Naive thymus-derived CD4-positive, alpha-beta T cell (primary cell): ENCODE measurements around the gene NBEA. TPM values are rescaled to one million over a fixed set of nuclear protein-coding genes. Genes with fewer than 3 reads are reported as not detected.

ENCODE experiments used
- ATAC-seq: fragments of 150-1000 bp; cut with Tn5 transposase; 2 replicates; pipeline ENCODE4 v1.10.0; 2021; ENCODE audit warnings: mild to moderate bottlenecking, moderate library complexity
- CTCF ChIA-PET: fragments of 350-600 bp; sonication (Branson Sonifier 250); formaldehyde crosslinking; loops from one replicate; lab custom pipeline; 2021; ENCODE audit warnings: antibody characterized with exemption; lab: Charles Lee
- POLR2A ChIA-PET: fragments of 350-600 bp; sonication (Branson Sonifier 250); formaldehyde crosslinking; loops from one replicate; lab custom pipeline; 2021; ENCODE audit warnings: antibody characterized with exemption, inconsistent platforms; lab: Charles Lee
- DNase-seq, 9 donors: peaks; one replicate each; pipeline versions ENCODE4 v3.0.0 to v3.0.0-alpha.2; 2020 to 2022; ENCODE audit warnings: mixed read lengths in 1 of 9
- H3K27ac ChIP-seq: one replicate; pipeline ENCODE4 v1.7.0; 2013; ENCODE audit warnings: mild to moderate bottlenecking, low read depth, low read length, moderate library complexity
- H3K27me3 ChIP-seq, 2 donors: one replicate each; pipeline ENCODE4 v1.7.0; 2013; ENCODE audit warnings: low read length in 2 of 2, mild to moderate bottlenecking in 2 of 2, moderate library complexity in 2 of 2; ENCODE audit not compliant: control insufficient read depth in 2 of 2, insufficient read depth in 2 of 2
- H3K36me3 ChIP-seq, 3 experiments: 1 replicate in 2 of 3; 2 replicates in 1 of 3; pipeline ENCODE4 v1.7.0; 2013; ENCODE audit warnings: low read length in 3 of 3, mild to moderate bottlenecking in 3 of 3, moderate library complexity in 1 of 3; ENCODE audit not compliant: insufficient read depth in 3 of 3, control insufficient read depth in 2 of 3
- H3K4me1 ChIP-seq, 2 donors: one replicate each; pipeline ENCODE4 v1.7.0; 2013; ENCODE audit warnings: low read length in 2 of 2, mild to moderate bottlenecking in 2 of 2, moderate library complexity in 1 of 2; ENCODE audit not compliant: control insufficient read depth in 2 of 2, insufficient read depth in 2 of 2
- H3K4me3 ChIP-seq: 2 replicates; pipeline ENCODE4 v1.7.0; 2013; ENCODE audit warnings: mild to moderate bottlenecking, low read length
- H3K9me3 ChIP-seq, 3 experiments: 1 replicate in 2 of 3; 2 replicates in 1 of 3; pipeline ENCODE4 v1.7.0; 2013; ENCODE audit warnings: low read length in 3 of 3; ENCODE audit not compliant: control insufficient read depth in 2 of 3
- H3K27ac Mint-ChIP-seq, 9 donors: one replicate each; pipeline ENCODE4 v1.8.0; 2020 to 2022; ENCODE audit warnings: mixed read lengths in 9 of 9, mild to moderate bottlenecking in 8 of 9, moderate library complexity in 5 of 9, inconsistent platforms in 2 of 9
- H3K27me3 Mint-ChIP-seq, 5 donors: one replicate each; pipeline ENCODE4 v1.8.0; 2021 to 2022; ENCODE audit warnings: mixed read lengths in 5 of 5, mild to moderate bottlenecking in 1 of 5
- H3K36me3 Mint-ChIP-seq, 5 donors: one replicate each; pipeline ENCODE4 v1.8.0; 2020 to 2022; ENCODE audit warnings: mixed read lengths in 5 of 5, mild to moderate bottlenecking in 3 of 5, inconsistent platforms in 1 of 5
- H3K4me1 Mint-ChIP-seq, 7 donors: one replicate each; pipeline ENCODE4 v1.8.0; 2020 to 2022; ENCODE audit warnings: mixed read lengths in 7 of 7, mild to moderate bottlenecking in 3 of 7, inconsistent platforms in 1 of 7
- H3K4me3 Mint-ChIP-seq, 10 donors: one replicate each; pipeline ENCODE4 v1.8.0; 2020 to 2022; ENCODE audit warnings: mild to moderate bottlenecking in 10 of 10, mixed read lengths in 10 of 10, moderate library complexity in 6 of 10, inconsistent platforms in 2 of 10
- H3K9me3 Mint-ChIP-seq, 11 donors: one replicate each; pipeline ENCODE4 v1.8.0; 2020 to 2022; ENCODE audit warnings: mixed read lengths in 11 of 11, mild to moderate bottlenecking in 4 of 11, inconsistent platforms in 1 of 11, moderate library complexity in 1 of 11
- intact Hi-C, 2 donors: fragments of 100-400 bp; cut with micrococcal nuclease; formaldehyde crosslinking; loops; one replicate each; pipeline ENCODE4 v1.15.1; 2023
- polyA plus RNA-seq, 2 donors: library from polyadenylated mRNA; unstranded; fragments of 300-500 nt; fragmentation: Illumina TruSeq; gene quantifications; one replicate each; pipeline ENCODE4 v1.2.3, GENCODE V29; 2021
- total RNA-seq, 6 experiments: library from RNA in 5 of 6; stranded (reverse) in 5 of 6; gene quantifications; 1 replicate in 5 of 6; 2 replicates in 1 of 6; pipeline ENCODE4 v1.2.3 and lab custom pipeline; 2021 to 2026

Gene NBEA
- total and polyA plus RNA-seq, 7 experiments from 2014 or later: 0.15 to 6.3 (median 3.2) TPM

DNA sequence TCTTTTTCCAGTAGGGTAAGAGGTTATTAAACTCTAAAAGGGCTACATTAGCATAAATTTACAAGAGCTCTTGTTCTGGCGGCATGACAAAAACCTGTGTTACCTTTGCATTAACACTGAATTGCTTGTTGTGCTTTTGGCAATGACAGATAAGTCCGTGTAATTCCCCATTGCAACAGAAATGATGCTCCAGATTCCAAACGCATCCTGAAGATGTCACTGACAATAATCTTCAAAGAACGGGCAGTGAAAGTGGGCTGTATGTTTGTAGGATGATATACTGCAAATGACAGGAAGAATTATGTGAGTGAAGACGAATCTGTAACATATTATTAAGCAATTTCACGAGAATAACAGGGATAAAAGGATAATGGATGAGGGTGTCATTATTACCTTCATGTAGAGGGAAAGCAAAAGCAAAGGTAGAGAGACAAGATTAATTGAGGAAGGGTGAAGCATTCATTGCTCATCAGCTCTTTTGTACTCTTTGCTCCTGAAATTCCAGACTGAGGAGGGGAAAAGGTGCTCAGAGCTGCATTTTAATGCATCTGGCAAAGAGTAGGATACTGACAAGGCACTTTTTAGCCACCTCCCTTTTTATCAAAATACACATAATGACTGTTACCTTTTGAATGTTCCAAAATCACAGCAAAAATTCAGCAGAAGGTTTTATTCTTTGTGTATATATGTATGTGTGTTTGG lies 572.9 kb downstream of the NBEA start:
- no peak overlapping the region for H3K27ac ChIP-seq
- no peaks in the 10 kb centered on the region for H3K36me3 ChIP-seq
- intact Hi-C loops: no loop called here
- CTCF ChIA-PET: no interaction called here
- H3K36me3 Mint-ChIP-seq: peaks cover 0 to 7% (median 4%) of the 10 kb centered on the region in 5 donors
- no peak overlapping the region for H3K4me3 ChIP-seq
- H3K9me3 Mint-ChIP-seq: peaks cover 0 to 8% (median 0%) of the 10 kb centered on the region in 11 donors
- H3K27ac Mint-ChIP-seq: no peak overlapping the region
- ATAC-seq: no peak
- no peak overlapping the region for H3K4me3 Mint-ChIP-seq
- no peaks in the 10 kb centered on the region for H3K4me1 Mint-ChIP-seq
- no peaks in the 10 kb centered on the region for H3K27me3 ChIP-seq
- no peak for DNase-seq
- no peaks in the 10 kb centered on the region for H3K4me1 ChIP-seq
- POLR2A ChIA-PET: no interaction called here
- peaks cover 0 to 8% (median 0%) of the 10 kb centered on the region in 5 donors for H3K27me3 Mint-ChIP-seq
- no peaks in the 10 kb centered on the region for H3K9me3 ChIP-seq

DNA sequence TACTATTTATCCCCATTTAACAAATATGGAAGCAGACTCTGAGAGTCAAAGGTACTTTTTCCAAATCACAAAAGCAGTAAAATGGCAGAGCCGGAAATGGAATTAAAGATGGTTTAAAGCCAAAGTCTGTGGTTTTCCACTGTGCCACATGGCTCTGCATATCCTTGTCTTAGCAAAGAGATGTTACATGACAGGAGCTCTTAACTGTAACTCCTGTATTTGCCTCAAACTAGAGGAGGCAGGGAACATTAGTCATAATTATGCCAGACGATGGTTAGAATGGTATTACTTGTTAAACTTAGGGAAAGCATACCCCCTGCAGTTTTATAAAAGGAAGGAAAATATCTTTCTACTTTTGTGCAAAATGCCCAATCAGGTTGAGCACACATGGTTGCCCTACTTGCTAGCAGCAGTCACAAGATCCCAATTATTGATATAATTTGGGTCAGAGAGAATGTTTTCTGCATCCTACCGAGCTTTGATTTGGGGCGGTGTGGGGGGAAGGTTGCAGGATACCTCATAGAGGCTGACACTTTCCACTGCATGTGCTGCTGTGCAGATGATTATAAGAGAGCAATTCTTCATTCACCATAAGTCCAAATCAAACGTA lies 576.4 kb downstream of the NBEA start:
- peaks cover 0 to 11% (median 4%) of the 10 kb centered on the region in 5 donors for H3K36me3 Mint-ChIP-seq
- ChIA-PET POLR2A (no interaction called here), CTCF (no interaction called here)
- H3K4me1 Mint-ChIP-seq: no peaks in the 10 kb centered on the region
- no peak overlapping the region for H3K27ac Mint-ChIP-seq
- no peak overlapping the region for H3K27ac ChIP-seq
- H3K9me3 Mint-ChIP-seq: peaks cover 0 to 10% (median 0%) of the 10 kb centered on the region in 11 donors
- no peaks in the 10 kb centered on the region for H3K27me3 ChIP-seq
- no peaks in the 10 kb centered on the region for H3K4me1 ChIP-seq
- H3K36me3 ChIP-seq: no peaks in the 10 kb centered on the region
- no peak for ATAC-seq
- intact Hi-C loops: no loop called here
- no peak for DNase-seq
- H3K9me3 ChIP-seq: no peaks in the 10 kb centered on the region
- no peak overlapping the region for H3K4me3 ChIP-seq
- peaks cover 0 to 8% (median 0%) of the 10 kb centered on the region in 5 donors for H3K27me3 Mint-ChIP-seq
- no peak overlapping the region for H3K4me3 Mint-ChIP-seq

DNA sequence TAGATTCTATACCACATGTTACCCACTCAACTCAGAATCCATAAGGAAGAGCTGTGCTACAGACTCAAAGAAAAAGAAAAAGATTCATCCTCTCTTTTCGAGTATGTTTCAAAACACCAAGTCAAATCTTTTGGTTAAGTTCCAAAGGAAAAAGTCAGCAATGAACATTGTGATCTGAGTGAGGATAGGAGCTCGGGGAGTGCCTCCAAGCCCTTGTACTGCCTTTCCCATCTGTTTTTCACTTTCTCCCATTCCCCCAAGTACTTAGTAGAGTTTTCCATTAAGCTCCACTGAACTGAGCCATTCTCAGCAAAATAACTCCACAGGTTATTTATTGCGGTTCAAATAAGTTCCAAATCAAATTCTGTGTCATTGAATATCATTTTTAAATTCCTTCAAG lies 582.1 kb downstream of the NBEA start:
- Mint-ChIP-seq H3K27ac (no peak overlapping the region), H3K9me3 (peaks cover 0 to 7% (median 0%) of the 10 kb centered on the region in 11 donors), H3K27me3 (no peaks in the 10 kb centered on the region), H3K4me1 (no peaks in the 10 kb centered on the region), H3K36me3 (peaks cover 0 to 5% (median 0%) of the 10 kb centered on the region in 5 donors), H3K4me3 (no peak overlapping the region)
- Histone ChIP-seq H3K4me3 (no peak overlapping the region), H3K36me3 (no peaks in the 10 kb centered on the region), H3K27me3 (no peaks in the 10 kb centered on the region), H3K27ac (no peak overlapping the region), H3K9me3 (no peaks in the 10 kb centered on the region), H3K4me1 (no peaks in the 10 kb centered on the region)
- intact Hi-C loops: no loop called here
- ATAC-seq (no peak), DNase-seq (no peak)
- ChIA-PET CTCF (no interaction called here), POLR2A (no interaction called here)

DNA sequence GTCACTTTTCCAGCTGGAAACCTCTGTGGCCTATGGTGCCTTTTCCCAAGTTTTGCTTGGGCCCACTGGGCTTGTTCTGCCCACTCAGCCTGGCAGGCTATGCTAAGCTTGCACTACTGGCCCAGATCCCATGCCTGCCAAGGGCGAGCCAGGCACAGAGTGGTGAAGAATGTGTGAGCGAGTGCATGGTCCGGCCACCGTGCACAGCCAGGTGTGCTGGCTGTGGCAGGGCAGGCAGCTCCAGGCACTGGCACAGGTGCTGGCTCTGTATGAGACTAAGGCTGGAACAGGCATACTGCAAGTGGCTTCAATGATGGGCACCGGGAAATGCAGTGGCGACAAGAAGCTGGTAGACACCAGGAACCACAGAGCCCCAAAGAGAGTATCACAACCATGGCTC lies 584.5 kb downstream of the NBEA start:
- Mint-ChIP-seq H3K27ac (no peak overlapping the region), H3K4me1 (peaks cover 0 to 2% (median 0%) of the 10 kb centered on the region in 7 donors), H3K27me3 (no peaks in the 10 kb centered on the region), H3K36me3 (no peaks in the 10 kb centered on the region), H3K4me3 (no peak overlapping the region), H3K9me3 (peaks cover 0 to 5% (median 0%) of the 10 kb centered on the region in 11 donors)
- H3K4me3 ChIP-seq: no peak overlapping the region
- H3K9me3 ChIP-seq: no peaks in the 10 kb centered on the region
- H3K27ac ChIP-seq: no peak overlapping the region
- intact Hi-C loops: no loop called here
- CTCF ChIA-PET: no interaction called here
- no peaks in the 10 kb centered on the region for H3K4me1 ChIP-seq
- no peaks in the 10 kb centered on the region for H3K36me3 ChIP-seq
- no peak for DNase-seq
- no peak for ATAC-seq
- no peaks in the 10 kb centered on the region for H3K27me3 ChIP-seq
- POLR2A ChIA-PET: no interaction called here

DNA sequence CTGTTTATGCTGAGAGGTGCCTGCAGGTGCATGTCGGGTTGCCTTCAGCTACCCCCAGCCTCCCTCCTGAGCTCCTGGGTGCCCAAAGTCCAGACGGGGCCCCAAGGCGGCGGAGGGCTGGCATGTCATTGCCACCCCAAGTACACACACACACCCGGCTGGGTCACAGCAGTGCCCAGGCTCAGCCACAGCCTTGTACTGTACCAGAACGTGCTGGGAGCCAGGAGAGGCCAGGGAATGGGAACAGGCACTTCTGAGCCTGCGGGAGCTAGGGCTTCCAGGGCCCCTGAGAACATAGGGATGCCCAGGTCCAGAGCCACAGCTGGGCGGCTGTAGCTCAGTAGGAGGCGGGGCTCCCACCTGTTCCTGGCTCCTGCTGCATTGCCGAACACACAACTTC lies 585.4 kb downstream of the NBEA start:
- no peak for ATAC-seq
- no peak for DNase-seq
- H3K4me3 ChIP-seq: no peak overlapping the region
- Mint-ChIP-seq H3K4me3 (no peak overlapping the region), H3K9me3 (peaks cover 0 to 2% (median 0%) of the 10 kb centered on the region in 11 donors), H3K27me3 (no peaks in the 10 kb centered on the region), H3K36me3 (no peaks in the 10 kb centered on the region), H3K27ac (no peak overlapping the region), H3K4me1 (peaks cover 0 to 2% (median 0%) of the 10 kb centered on the region in 7 donors)
- H3K4me1 ChIP-seq: no peaks in the 10 kb centered on the region
- ChIA-PET CTCF (no interaction called here), POLR2A (no interaction called here)
- H3K27ac ChIP-seq: no peak overlapping the region
- no peaks in the 10 kb centered on the region for H3K9me3 ChIP-seq
- H3K36me3 ChIP-seq: no peaks in the 10 kb centered on the region
- no peaks in the 10 kb centered on the region for H3K27me3 ChIP-seq
- intact Hi-C loops: no loop called here

DNA sequence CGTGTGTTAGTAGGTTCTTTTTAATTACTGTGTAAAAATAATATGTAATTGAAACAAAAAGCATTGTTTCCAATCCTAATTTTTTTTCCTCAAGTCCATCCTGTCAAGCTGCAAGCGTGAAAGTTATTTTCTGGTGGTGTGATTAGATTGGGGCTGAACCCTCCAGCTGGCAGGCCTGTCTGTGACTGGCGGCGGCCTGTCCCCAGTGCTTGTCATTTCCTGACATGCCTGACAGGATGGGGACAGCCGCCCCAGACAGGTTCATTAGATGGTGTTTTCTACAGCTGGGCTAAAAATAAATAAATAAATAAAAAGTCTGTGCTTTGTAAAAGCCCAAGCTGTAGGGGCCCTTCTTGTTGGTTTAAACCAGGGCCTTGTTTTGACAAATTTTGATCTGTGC lies 588.1 kb downstream of the NBEA start:
- Histone ChIP-seq H3K27ac (no peak overlapping the region), H3K4me3 (no peak overlapping the region), H3K27me3 (no peaks in the 10 kb centered on the region), H3K36me3 (no peaks in the 10 kb centered on the region), H3K9me3 (no peaks in the 10 kb centered on the region), H3K4me1 (no peaks in the 10 kb centered on the region)
- no peak overlapping the region for H3K4me3 Mint-ChIP-seq
- no peak for DNase-seq
- peaks cover 0 to 4% (median 0%) of the 10 kb centered on the region in 5 donors for H3K27me3 Mint-ChIP-seq
- intact Hi-C loops: no loop called here
- H3K36me3 Mint-ChIP-seq: peaks cover 0 to 4% (median 0%) of the 10 kb centered on the region in 5 donors
- POLR2A ChIA-PET: no interaction called here
- CTCF ChIA-PET: no interaction called here
- no peak for ATAC-seq
- H3K9me3 Mint-ChIP-seq: peaks cover 0 to 5% (median 0%) of the 10 kb centered on the region in 11 donors
- H3K4me1 Mint-ChIP-seq: peaks cover 0 to 2% (median 0%) of the 10 kb centered on the region in 7 donors
- H3K27ac Mint-ChIP-seq: no peak overlapping the region

DNA sequence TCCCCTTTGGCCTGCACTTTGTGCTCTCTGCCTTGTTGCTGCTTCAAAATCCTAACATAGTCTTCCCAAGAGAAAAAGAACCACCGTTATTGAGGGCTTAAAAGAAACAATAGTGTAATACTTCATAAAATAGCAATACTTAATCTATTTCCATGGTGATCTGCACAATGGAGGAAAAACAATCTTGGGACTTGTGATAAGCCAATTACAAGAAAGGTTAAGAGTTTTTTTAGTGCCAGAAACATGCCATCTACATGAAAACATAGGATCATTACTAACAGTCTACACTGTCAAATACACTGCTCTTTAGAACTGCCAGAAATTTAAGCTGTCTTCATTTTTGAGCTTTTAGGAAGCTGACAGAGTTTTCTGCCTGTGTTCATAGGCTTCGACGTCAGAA lies 588.5 kb downstream of the NBEA start:
- H3K4me3 ChIP-seq: no peak overlapping the region
- ChIA-PET POLR2A (no interaction called here), CTCF (no interaction called here)
- DNase-seq: no peak
- no peaks in the 10 kb centered on the region for H3K4me1 ChIP-seq
- H3K27me3 ChIP-seq: no peaks in the 10 kb centered on the region
- no peak for ATAC-seq
- Mint-ChIP-seq H3K27ac (no peak overlapping the region), H3K4me1 (peaks cover 0 to 2% (median 0%) of the 10 kb centered on the region in 7 donors), H3K27me3 (peaks cover 0 to 4% (median 0%) of the 10 kb centered on the region in 5 donors), H3K36me3 (peaks cover 0 to 4% (median 0%) of the 10 kb centered on the region in 5 donors), H3K4me3 (no peak overlapping the region), H3K9me3 (peaks cover 0 to 5% (median 0%) of the 10 kb centered on the region in 11 donors)
- no peak overlapping the region for H3K27ac ChIP-seq
- H3K36me3 ChIP-seq: no peaks in the 10 kb centered on the region
- intact Hi-C loops: no loop called here
- H3K9me3 ChIP-seq: no peaks in the 10 kb centered on the region
